ENCODE data around the gene THSD7B.

The THSD7B gene

DNA sequence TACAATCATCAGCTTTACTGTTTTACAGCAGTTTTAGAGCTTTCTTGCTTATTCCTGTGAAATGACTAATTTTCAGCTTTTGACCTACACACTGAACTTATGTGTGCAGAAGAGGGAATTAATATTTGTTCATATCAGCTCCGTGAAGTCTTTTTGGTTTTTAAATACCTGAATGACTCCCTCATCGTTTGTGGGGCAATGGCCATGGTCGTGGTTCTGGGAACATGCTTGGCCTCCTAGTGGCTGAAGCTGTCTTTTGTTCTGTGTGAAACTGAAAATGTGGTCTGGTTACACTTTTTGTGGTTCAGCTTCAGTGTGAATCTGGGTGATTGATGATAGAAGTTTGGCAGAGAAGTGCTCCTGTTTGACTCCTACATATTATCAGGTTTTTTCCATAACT, 408.1 kb downstream of the THSD7B start:
- Mint-ChIP-seq H3K27me3 (ENCODE audit: low read depth) (no peaks in the 10 kb centered on the region), H3K9me3 (no peaks in the 10 kb centered on the region), H3K27ac (peak overlapping the region in 1 of 3 experiments; percentile 37), H3K4me1 (peaks cover 14% of the 10 kb centered on the region), H3K36me3 (ENCODE audit: low read depth) (no peaks in the 10 kb centered on the region), H3K4me3 (no peak overlapping the region)
- TF ChIP-seq, protein P1, sequence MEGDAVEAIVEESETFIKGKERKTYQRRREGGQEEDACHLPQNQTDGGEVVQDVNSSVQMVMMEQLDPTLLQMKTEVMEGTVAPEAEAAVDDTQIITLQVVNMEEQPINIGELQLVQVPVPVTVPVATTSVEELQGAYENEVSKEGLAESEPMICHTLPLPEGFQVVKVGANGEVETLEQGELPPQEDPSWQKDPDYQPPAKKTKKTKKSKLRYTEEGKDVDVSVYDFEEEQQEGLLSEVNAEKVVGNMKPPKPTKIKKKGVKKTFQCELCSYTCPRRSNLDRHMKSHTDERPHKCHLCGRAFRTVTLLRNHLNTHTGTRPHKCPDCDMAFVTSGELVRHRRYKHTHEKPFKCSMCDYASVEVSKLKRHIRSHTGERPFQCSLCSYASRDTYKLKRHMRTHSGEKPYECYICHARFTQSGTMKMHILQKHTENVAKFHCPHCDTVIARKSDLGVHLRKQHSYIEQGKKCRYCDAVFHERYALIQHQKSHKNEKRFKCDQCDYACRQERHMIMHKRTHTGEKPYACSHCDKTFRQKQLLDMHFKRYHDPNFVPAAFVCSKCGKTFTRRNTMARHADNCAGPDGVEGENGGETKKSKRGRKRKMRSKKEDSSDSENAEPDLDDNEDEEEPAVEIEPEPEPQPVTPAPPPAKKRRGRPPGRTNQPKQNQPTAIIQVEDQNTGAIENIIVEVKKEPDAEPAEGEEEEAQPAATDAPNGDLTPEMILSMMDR (IDR thresholded peaks at IDR 0.05; ENCODE audit: unreplicated experiment in 3 of 3) = peak; percentile 30 to 38 (median 36)

DNA sequence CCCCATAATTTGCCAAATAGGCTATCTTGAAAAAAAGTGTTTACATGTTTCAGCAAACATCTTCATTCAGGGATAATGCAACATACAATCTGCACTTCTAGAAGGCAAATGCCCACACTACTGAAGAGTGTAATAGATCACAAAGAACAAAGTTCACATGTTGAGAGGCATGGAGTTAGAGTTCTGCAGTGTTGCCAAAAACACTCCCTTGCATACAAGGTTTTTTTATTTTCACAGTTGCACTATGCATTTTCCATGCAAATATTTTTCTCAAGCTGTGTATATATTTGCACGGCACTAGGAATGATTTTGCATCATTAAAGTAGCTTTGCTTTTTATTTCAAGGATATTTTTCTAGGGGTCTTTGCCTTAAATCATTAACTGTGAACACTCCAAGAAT, 409.9 kb downstream of the THSD7B start:
- no peak overlapping the region for H3K4me3 Mint-ChIP-seq
- peaks cover 4% of the 10 kb centered on the region for H3K27me3 Mint-ChIP-seq (ENCODE audit: low read depth)
- H3K27ac Mint-ChIP-seq = peak overlapping the region in 1 of 3 experiments; percentile 12
- H3K4me1 Mint-ChIP-seq = peaks cover 12% of the 10 kb centered on the region
- H3K36me3 Mint-ChIP-seq (ENCODE audit: low read depth) = no peaks in the 10 kb centered on the region
- TF ChIP-seq, protein P1 (IDR thresholded peaks at IDR 0.05; ENCODE audit: unreplicated experiment in 3 of 3) = no peak
- H3K9me3 Mint-ChIP-seq = no peaks in the 10 kb centered on the region

DNA sequence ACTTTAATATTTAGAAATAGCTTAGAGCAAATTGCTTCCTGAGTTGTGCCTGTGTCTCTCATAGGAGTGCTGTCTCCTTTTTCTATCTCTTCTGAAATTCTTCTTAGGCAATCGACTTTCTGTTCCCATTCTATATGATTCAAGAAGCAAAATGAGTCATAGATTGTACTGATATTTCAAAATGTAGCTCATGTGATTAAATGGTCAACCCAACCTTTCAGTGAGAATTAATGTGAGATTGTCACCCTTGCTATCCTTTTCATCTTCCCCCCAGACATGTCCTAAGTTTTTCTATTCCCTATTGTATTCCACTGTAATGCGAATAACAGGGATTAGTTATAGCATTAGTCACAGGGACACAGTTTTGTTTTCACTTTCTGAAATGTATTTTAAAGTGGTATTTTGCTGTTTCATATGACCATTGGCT, 413.6 kb downstream of the THSD7B start:
- Mint-ChIP-seq H3K4me3 (no peak overlapping the region), H3K27me3 (ENCODE audit: low read depth) (peaks cover 4% of the 10 kb centered on the region), H3K4me1 (no peaks in the 10 kb centered on the region), H3K27ac (no peak overlapping the region), H3K9me3 (no peaks in the 10 kb centered on the region), H3K36me3 (ENCODE audit: low read depth) (no peaks in the 10 kb centered on the region)
- TF ChIP-seq, protein P1 (IDR thresholded peaks at IDR 0.05; ENCODE audit: unreplicated experiment in 3 of 3) = no peak

DNA sequence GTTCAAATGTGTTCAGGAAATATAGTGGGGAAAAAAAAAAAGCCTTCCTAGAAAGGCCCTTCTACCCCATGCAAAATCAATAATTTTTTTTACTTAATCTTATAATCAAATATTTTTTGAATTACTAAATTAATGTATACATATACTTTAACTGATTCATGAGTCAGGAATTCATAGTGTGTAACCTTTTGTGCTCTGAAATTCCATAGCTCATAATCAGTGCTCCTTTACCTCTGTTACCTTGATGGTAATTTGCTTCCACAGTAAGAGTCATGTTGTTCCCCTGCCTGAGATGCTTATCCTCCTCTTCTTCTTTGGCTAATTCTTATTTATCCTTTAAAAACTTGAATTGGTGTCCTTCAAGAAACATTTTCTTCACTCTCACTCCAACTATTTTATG, 414.2 kb downstream of the THSD7B start:
- peaks cover 4% of the 10 kb centered on the region for H3K27me3 Mint-ChIP-seq (ENCODE audit: low read depth)
- H3K4me1 Mint-ChIP-seq = no peaks in the 10 kb centered on the region
- H3K9me3 Mint-ChIP-seq = no peaks in the 10 kb centered on the region
- no peaks in the 10 kb centered on the region for H3K36me3 Mint-ChIP-seq (ENCODE audit: low read depth)
- H3K27ac Mint-ChIP-seq = no peak overlapping the region
- no peak overlapping the region for H3K4me3 Mint-ChIP-seq
- TF ChIP-seq, protein P1 (IDR thresholded peaks at IDR 0.05; ENCODE audit: unreplicated experiment in 3 of 3) = no peak

DNA sequence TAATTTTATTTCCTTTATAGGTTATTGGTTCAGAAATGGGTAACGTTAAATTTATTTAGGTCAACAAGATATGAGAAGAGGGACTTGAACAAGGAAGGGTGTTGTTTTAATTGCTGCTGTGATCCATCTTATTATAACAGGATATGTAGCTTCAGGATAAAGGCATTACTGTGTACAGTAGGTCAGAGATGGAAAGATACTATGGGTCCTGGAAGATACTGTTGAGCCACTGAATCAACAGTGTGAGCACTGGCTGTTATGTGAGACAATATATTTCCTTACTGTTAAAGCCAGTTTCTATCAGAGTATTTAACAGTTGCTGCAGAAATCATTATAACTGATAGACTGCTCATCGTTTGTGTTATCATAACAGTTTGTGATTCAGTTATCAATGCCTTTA, 414.7 kb downstream of the THSD7B start:
- no peaks in the 10 kb centered on the region for H3K9me3 Mint-ChIP-seq
- H3K4me3 Mint-ChIP-seq = no peak overlapping the region
- no peaks in the 10 kb centered on the region for H3K4me1 Mint-ChIP-seq
- no peaks in the 10 kb centered on the region for H3K36me3 Mint-ChIP-seq (ENCODE audit: low read depth)
- H3K27ac Mint-ChIP-seq = no peak overlapping the region
- peaks cover 4% of the 10 kb centered on the region for H3K27me3 Mint-ChIP-seq (ENCODE audit: low read depth)
- TF ChIP-seq, protein P1 (IDR thresholded peaks at IDR 0.05; ENCODE audit: unreplicated experiment in 3 of 3) = no peak

DNA sequence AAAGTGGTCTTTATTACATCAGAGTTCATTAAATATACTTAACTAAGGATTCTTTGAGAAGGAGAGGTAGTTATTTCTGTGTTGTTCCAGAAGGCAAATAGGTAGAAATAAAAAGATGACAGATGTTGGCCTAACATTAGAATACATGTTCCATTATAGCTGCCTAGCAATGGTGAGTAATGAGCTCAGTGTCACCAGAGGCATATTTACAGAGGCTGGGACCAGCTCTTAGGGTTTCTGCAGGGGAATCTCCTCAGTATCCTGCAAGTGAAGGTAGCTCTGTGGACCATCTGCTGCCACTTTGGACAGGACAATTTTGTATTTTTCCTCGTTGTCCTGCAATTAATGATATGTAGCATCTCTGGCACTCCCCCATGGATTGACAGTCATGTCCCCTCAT, 416.0 kb downstream of the THSD7B start:
- no peaks in the 10 kb centered on the region for H3K4me1 Mint-ChIP-seq
- TF ChIP-seq, protein P1 (IDR thresholded peaks at IDR 0.05; ENCODE audit: unreplicated experiment in 3 of 3) = no peak
- H3K27me3 Mint-ChIP-seq (ENCODE audit: low read depth) = peaks cover 4% of the 10 kb centered on the region
- no peak overlapping the region for H3K4me3 Mint-ChIP-seq
- peaks cover 4% of the 10 kb centered on the region for H3K9me3 Mint-ChIP-seq
- no peaks in the 10 kb centered on the region for H3K36me3 Mint-ChIP-seq (ENCODE audit: low read depth)
- H3K27ac Mint-ChIP-seq = no peak overlapping the region

All from nephron (organoid).